ENCODE results near the gene C11orf21. TPM values are rescaled to one million over a fixed set of nuclear protein-coding genes. Genes with fewer than 3 reads are reported as not detected.

The C11orf21 gene
- polyA plus RNA-seq, 1 of the 3 experiments (the other 2 are of a cell fraction): 0.03 TPM

DNA sequence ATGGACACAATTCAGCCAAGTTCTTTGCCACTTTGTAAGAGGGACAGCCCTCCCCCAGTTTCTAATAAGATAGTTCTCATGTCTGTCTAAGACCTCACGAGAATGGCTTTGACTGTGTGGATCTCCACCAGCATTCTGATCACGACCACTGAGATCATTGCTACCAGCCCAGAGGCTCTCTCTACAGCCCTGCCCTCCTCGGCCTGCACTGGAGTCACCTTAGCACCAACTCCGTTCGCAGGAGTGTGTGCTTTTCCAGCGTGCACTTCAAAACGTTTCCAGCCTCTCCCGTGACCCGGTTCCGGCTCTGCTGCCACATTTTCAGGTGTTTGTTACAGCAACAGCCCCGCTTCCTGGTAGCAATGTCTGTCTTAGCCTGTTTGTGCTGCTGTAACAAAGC is 26.3 kb upstream of the C11orf21 start:
- H3K4me3 ChIP-seq (ENCODE audit: low read depth in 2 of 2, low read length in 1 of 2): no peak overlapping the region
- H3K27ac ChIP-seq (ENCODE audit: low read depth in 2 of 2, low read length in 1 of 2): no peak overlapping the region
- H3K9ac ChIP-seq: no peak overlapping the region
- CTCF ChIA-PET: interaction anchor here (1.1 kb wide), 1 partner anchor 93 kb away, joined by 3 read pairs; no protein-coding TSS in a partner anchor
- no peaks in the 10 kb centered on the region for H3K27me3 ChIP-seq (ENCODE audit: insufficient read depth)
- H3K4me1 ChIP-seq (ENCODE audit: control insufficient read depth in 1 of 2, insufficient read depth in 2 of 2, low read depth in 1 of 2, low read length in 1 of 2): no peaks in the 10 kb centered on the region
- H2AFZ ChIP-seq (ENCODE audit: low read depth): no peak overlapping the region
- H3F3A ChIP-seq (replicated peaks; ENCODE audit: insufficient read depth): no peaks in the 10 kb centered on the region
- no peaks in the 10 kb centered on the region for H3K9me3 ChIP-seq
- no peak for TF ChIP-seq TAF1 (IDR thresholded peaks at IDR 0.05; ENCODE audit: borderline replicate concordance, low read depth, low read length)
- TF ChIP-seq, protein P1, sequence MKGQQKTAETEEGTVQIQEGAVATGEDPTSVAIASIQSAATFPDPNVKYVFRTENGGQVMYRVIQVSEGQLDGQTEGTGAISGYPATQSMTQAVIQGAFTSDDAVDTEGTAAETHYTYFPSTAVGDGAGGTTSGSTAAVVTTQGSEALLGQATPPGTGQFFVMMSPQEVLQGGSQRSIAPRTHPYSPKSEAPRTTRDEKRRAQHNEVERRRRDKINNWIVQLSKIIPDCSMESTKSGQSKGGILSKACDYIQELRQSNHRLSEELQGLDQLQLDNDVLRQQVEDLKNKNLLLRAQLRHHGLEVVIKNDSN (IDR thresholded peaks at IDR 0.05; ENCODE audit: borderline replicate concordance, low read depth): no peak
- no peak for TF ChIP-seq GATA2 (CRISPR knock-in tag; IDR thresholded peaks at IDR 0.05)
- TF ChIP-seq, protein P2, sequence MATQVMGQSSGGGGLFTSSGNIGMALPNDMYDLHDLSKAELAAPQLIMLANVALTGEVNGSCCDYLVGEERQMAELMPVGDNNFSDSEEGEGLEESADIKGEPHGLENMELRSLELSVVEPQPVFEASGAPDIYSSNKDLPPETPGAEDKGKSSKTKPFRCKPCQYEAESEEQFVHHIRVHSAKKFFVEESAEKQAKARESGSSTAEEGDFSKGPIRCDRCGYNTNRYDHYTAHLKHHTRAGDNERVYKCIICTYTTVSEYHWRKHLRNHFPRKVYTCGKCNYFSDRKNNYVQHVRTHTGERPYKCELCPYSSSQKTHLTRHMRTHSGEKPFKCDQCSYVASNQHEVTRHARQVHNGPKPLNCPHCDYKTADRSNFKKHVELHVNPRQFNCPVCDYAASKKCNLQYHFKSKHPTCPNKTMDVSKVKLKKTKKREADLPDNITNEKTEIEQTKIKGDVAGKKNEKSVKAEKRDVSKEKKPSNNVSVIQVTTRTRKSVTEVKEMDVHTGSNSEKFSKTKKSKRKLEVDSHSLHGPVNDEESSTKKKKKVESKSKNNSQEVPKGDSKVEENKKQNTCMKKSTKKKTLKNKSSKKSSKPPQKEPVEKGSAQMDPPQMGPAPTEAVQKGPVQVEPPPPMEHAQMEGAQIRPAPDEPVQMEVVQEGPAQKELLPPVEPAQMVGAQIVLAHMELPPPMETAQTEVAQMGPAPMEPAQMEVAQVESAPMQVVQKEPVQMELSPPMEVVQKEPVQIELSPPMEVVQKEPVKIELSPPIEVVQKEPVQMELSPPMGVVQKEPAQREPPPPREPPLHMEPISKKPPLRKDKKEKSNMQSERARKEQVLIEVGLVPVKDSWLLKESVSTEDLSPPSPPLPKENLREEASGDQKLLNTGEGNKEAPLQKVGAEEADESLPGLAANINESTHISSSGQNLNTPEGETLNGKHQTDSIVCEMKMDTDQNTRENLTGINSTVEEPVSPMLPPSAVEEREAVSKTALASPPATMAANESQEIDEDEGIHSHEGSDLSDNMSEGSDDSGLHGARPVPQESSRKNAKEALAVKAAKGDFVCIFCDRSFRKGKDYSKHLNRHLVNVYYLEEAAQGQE (IDR thresholded peaks at IDR 0.05; ENCODE audit: low read depth, low read length): no peak
- no peak for TF ChIP-seq RFX5 (IDR thresholded peaks at IDR 0.05; ENCODE audit: low read length)
- TF ChIP-seq FOSL2 (IDR thresholded peaks at IDR 0.05; ENCODE audit: borderline replicate concordance, low read depth): no peak
- no peak for TF ChIP-seq FOXJ3 (CRISPR knock-in tag; IDR thresholded peaks at IDR 0.05)
- TF ChIP-seq NFIC (IDR thresholded peaks at IDR 0.05; ENCODE audit: borderline replicate concordance): no peak
- TF ChIP-seq EZH2phosphoT487 (IDR thresholded peaks at IDR 0.05; ENCODE audit: borderline replicate concordance, low read depth): no peak
- no peaks in the 10 kb centered on the region for H3K36me3 ChIP-seq (replicated peaks in 1 of 2; ENCODE audit: control insufficient read depth in 1 of 2, insufficient read depth in 2 of 2, low read length in 1 of 2)
- POLR2A ChIA-PET: no interaction called here
- H3K79me2 ChIP-seq (ENCODE audit: insufficient read depth): no peaks in the 10 kb centered on the region
- 76% methylated on average over 11 of the region's 11 CpGs for WGBS (ENCODE audit: low lambda C conversion rate)
- no peak overlapping the region for H3K4me2 ChIP-seq
- H4K20me1 ChIP-seq (ENCODE audit: insufficient read depth): no peaks in the 10 kb centered on the region
- no peak for DNase-seq
- no peaks in the 10 kb centered on the region for H3K9me2 ChIP-seq

DNA sequence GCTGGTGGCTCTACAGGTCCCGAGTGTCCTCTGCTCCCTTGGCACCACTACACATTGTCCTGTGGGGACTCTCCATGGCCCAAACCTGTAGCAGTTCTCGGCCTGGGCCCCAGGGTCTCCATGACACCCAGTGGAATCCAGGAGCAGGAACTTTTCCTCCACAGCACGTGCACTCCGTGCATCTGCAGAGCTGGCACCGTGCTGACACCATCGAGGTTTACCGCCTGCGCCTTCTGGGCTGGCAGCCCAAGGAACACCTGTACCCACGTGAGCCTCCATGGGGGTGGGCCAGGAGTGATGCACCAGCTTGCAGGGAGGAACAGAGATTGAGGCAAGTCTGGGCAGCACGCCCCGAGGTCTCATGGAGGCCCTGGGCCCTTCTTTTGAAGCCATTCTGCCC is 25.3 kb upstream of the C11orf21 start:
- no peak overlapping the region for H3K27ac ChIP-seq (ENCODE audit: low read depth in 2 of 2, low read length in 1 of 2)
- ChIA-PET POLR2A (no interaction called here), CTCF (interaction anchor here (1.1 to 3.1 kb wide), 2 partner anchors 22 to 93 kb away, joined by 3 to 12 read pairs; no protein-coding TSS in a partner anchor)
- no peaks in the 10 kb centered on the region for H3K36me3 ChIP-seq (replicated peaks in 1 of 2; ENCODE audit: control insufficient read depth in 1 of 2, insufficient read depth in 2 of 2, low read length in 1 of 2)
- H3K27me3 ChIP-seq (ENCODE audit: insufficient read depth): no peaks in the 10 kb centered on the region
- no peaks in the 10 kb centered on the region for H3K4me1 ChIP-seq (ENCODE audit: control insufficient read depth in 1 of 2, insufficient read depth in 2 of 2, low read depth in 1 of 2, low read length in 1 of 2)
- H3K9ac ChIP-seq: no peak overlapping the region
- no peak overlapping the region for H3K4me3 ChIP-seq (ENCODE audit: low read depth in 2 of 2, low read length in 1 of 2)
- no peaks in the 10 kb centered on the region for H3F3A ChIP-seq (replicated peaks; ENCODE audit: insufficient read depth)
- H3K9me3 ChIP-seq: no peaks in the 10 kb centered on the region
- no peaks in the 10 kb centered on the region for H3K9me2 ChIP-seq
- H2AFZ ChIP-seq (ENCODE audit: low read depth): no peak overlapping the region
- no peaks in the 10 kb centered on the region for H3K79me2 ChIP-seq (ENCODE audit: insufficient read depth)
- DNase-seq: no peak
- no peaks in the 10 kb centered on the region for H4K20me1 ChIP-seq (ENCODE audit: insufficient read depth)
- WGBS (ENCODE audit: low lambda C conversion rate): 66% methylated on average over 9 of the region's 11 CpGs
- no peak overlapping the region for H3K4me2 ChIP-seq
- TF ChIP-seq NFIC (IDR thresholded peaks at IDR 0.05; ENCODE audit: borderline replicate concordance): no peak
- TF ChIP-seq FOSL2 (IDR thresholded peaks at IDR 0.05; ENCODE audit: borderline replicate concordance, low read depth): no peak
- no peak for TF ChIP-seq SMC3 (IDR thresholded peaks at IDR 0.05; ENCODE audit: low read depth, low read length)
- TF ChIP-seq YY1 (IDR thresholded peaks at IDR 0.05; ENCODE audit: low read depth): no peak
- no peak for TF ChIP-seq FOXJ3 (CRISPR knock-in tag; IDR thresholded peaks at IDR 0.05)
- no peak for TF ChIP-seq TAF1 (IDR thresholded peaks at IDR 0.05; ENCODE audit: borderline replicate concordance, low read depth, low read length)
- no peak for TF ChIP-seq CHD2 (IDR thresholded peaks at IDR 0.05; ENCODE audit: low read length, partially characterized antibody)
- TF ChIP-seq, protein P1 (IDR thresholded peaks at IDR 0.05; ENCODE audit: borderline replicate concordance, low read depth): no peak
- no peak for TF ChIP-seq JUND (IDR thresholded peaks at IDR 0.05)
- no peak for TF ChIP-seq GABPA (IDR thresholded peaks at IDR 0.05; ENCODE audit: low read depth)
- TF ChIP-seq NRF1 (IDR thresholded peaks at IDR 0.05; ENCODE audit: low read depth, low read length): no peak
- TF ChIP-seq, protein P3, sequence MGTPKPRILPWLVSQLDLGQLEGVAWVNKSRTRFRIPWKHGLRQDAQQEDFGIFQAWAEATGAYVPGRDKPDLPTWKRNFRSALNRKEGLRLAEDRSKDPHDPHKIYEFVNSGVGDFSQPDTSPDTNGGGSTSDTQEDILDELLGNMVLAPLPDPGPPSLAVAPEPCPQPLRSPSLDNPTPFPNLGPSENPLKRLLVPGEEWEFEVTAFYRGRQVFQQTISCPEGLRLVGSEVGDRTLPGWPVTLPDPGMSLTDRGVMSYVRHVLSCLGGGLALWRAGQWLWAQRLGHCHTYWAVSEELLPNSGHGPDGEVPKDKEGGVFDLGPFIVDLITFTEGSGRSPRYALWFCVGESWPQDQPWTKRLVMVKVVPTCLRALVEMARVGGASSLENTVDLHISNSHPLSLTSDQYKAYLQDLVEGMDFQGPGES (IDR thresholded peaks at IDR 0.05; ENCODE audit: low read depth, low read length): no peak
- TF ChIP-seq TEAD4 (IDR thresholded peaks at IDR 0.05; ENCODE audit: borderline replicate concordance, insufficient read depth): no peak
- TF ChIP-seq, protein P4, sequence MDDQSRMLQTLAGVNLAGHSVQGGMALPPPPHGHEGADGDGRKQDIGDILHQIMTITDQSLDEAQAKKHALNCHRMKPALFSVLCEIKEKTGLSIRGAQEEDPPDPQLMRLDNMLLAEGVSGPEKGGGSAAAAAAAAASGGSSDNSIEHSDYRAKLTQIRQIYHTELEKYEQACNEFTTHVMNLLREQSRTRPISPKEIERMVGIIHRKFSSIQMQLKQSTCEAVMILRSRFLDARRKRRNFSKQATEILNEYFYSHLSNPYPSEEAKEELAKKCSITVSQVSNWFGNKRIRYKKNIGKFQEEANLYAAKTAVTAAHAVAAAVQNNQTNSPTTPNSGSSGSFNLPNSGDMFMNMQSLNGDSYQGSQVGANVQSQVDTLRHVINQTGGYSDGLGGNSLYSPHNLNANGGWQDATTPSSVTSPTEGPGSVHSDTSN (IDR thresholded peaks at IDR 0.05): no peak
- TF ChIP-seq RCOR1 (IDR thresholded peaks at IDR 0.05; ENCODE audit: low read length): no peak
